Bronchial epithelial cell (primary cell): Measurements from ENCODE around the gene GRIK5. TPM values are rescaled to one million over a fixed set of nuclear protein-coding genes. Genes with fewer than 3 reads are reported as not detected.
A peak's percentile ranks its signal among the peaks of the same experiment; 100 is the strongest.

ENCODE experiments used
- DNase-seq: peaks from one replicate; pipeline ENCODE4 v3.0.0-alpha.2; 2010; ENCODE audit warnings: low read depth
- FAIRE-seq: peaks from 2 replicates; lab custom pipeline; 2011; peaks lifted over from hg19 to GRCh38; lab: Jason Lieb, UNC
- H3K27me3 ChIP-seq: 2 replicates; pipeline ENCODE4 v1.5.1; 2011; ENCODE audit warnings: low read length; ENCODE audit not compliant: control insufficient read depth, insufficient read depth
- H3K36me3 ChIP-seq: 2 replicates; pipeline ENCODE4 v1.5.1; 2011; ENCODE audit warnings: low read length; ENCODE audit not compliant: control insufficient read depth, insufficient read depth
- H3K4me3 ChIP-seq: 2 replicates; pipeline ENCODE4 v1.5.1; 2011; ENCODE audit warnings: mild to moderate bottlenecking, low read depth, low read length, control low read depth
- CTCF ChIP-seq: IDR thresholded peaks from 2 replicates; pipeline ENCODE4 v1.5.1; 2011; ENCODE audit warnings: mild to moderate bottlenecking, moderate library complexity, low read length, control low read depth, inconsistent platforms; ENCODE audit not compliant: insufficient read depth, severe bottlenecking
- total RNA-seq: library from RNA; depleted of rRNA; stranded (reverse); fragments of >200 nt; gene quantifications from 2 replicates; pipeline ENCODE4 v1.2.1, GENCODE V29; 2014

The GRIK5 gene
- total RNA-seq, 1 donor from 2014 or later: under 0.01 TPM

GRCh38 chr19:42005504-42005903, 64.5 kb downstream of the GRIK5 start:
- no peak for TF ChIP-seq CTCF
- Histone ChIP-seq H3K27me3 (peaks cover 4% of the 10 kb centered on the region), H3K36me3 (no peaks in the 10 kb centered on the region), H3K4me3 (no peak overlapping the region)
- no peak for FAIRE-seq
- no peak for DNase-seq

GRCh38 chr19:42003506-42004294, 66.3 kb downstream of the GRIK5 start:
- Histone ChIP-seq H3K36me3 (no peaks in the 10 kb centered on the region), H3K27me3 (peaks cover 18% of the 10 kb centered on the region), H3K4me3 (no peak overlapping the region)
- FAIRE-seq (no peak), DNase-seq (no peak)
- no peak for TF ChIP-seq CTCF

GRCh38 chr19:41999878-42000208, 70.2 kb downstream of the GRIK5 start:
- peaks cover 26% of the 10 kb centered on the region for H3K27me3 ChIP-seq
- no peak for TF ChIP-seq CTCF
- no peak overlapping the region for H3K4me3 ChIP-seq
- FAIRE-seq: no peak
- DNase-seq: no peak
- H3K36me3 ChIP-seq: no peaks in the 10 kb centered on the region

- peak; percentile 6 for TF ChIP-seq CTCF
- no peak overlapping the region for H3K4me3 ChIP-seq
- DNase-seq (no peak), FAIRE-seq (no peak)
- peaks cover 26% of the 10 kb centered on the region for H3K27me3 ChIP-seq
- no peaks in the 10 kb centered on the region for H3K36me3 ChIP-seq
These were observed 70.7 kb downstream of the GRIK5 start for GRCh38 chr19:41999071-41999877.

GRCh38 chr19:41998246-41999020, 71.6 kb downstream of the GRIK5 start:
- Histone ChIP-seq H3K4me3 (no peak overlapping the region), H3K27me3 (peaks cover 29% of the 10 kb centered on the region), H3K36me3 (no peaks in the 10 kb centered on the region)
- DNase-seq: peak; percentile 10
- FAIRE-seq: no peak
- TF ChIP-seq CTCF: peak; percentile 77
